Coronary artery (tissue), 2 donors: ENCODE results near the gene NIPAL3.
A peak's percentile ranks its signal among the peaks of the same experiment; 100 is the strongest.

Experiments used
- DNase-seq: peaks from one replicate; pipeline ENCODE4 v3.0.0-alpha.2; 2017; ENCODE audit warnings: low spot score
- H3K27ac ChIP-seq, 2 donors: fragments of 200-600 bp; sonication (generic); one replicate each; pipeline ENCODE4 v1.5.1; 2016 to 2019
- H3K4me3 ChIP-seq: fragments of 200-600 bp; sonication (generic); 2 replicates; pipeline ENCODE4 v1.5.1; 2016; ENCODE audit warnings: mild to moderate bottlenecking, moderate library complexity
- TF ChIP-seq, protein P1 (sequence below): fragments of 200-600 bp; sonication (generic); IDR thresholded peaks from one replicate; pipeline ENCODE4 v1.5.1; 2019; ENCODE audit warnings: antibody characterized with exemption

The NIPAL3 gene

DNA sequence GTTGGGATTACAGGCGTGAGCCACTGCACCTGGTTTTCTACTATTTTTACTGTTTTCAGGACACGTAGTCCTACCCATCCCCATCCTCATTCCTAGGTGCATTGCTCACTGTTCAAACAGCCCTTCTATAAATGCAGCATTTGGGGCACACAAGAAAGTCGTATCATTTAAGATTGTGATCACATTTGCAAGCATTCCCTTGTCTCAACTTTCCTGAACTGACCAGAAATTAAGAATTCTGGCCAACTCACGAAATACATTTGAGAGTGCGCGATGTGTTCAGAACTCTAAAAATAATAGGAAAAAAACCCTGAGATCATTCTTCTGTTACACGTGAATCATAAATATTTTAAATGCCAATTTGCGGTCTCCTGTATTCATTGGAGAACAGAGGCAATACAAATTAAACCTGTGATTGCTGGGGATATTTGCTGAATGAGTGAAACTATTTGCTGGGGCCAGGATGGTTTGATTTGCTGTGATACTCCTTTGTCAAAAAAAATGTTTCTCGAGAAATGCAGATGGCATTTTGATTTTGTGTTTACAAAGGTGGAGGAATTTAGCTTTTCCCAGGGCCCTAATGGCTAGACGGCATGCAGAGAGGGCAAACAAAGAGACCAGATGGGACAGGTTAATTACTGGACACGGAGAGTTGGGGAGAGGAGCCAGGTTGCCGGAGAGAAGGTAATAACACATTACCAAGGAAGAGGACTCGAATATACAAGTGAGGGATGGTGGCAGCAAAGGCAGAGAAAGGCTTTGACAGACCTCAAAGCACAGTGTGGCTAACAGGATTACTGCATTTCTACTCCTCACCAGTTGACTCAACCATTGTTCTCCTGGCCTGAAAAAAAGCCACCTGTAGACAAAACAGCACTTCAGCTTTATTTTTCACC, 40.5 kb upstream of the NIPAL3 start:
- no peak overlapping the region for H3K4me3 ChIP-seq
- H3K27ac ChIP-seq: no peak overlapping the region
- TF ChIP-seq, protein P1, sequence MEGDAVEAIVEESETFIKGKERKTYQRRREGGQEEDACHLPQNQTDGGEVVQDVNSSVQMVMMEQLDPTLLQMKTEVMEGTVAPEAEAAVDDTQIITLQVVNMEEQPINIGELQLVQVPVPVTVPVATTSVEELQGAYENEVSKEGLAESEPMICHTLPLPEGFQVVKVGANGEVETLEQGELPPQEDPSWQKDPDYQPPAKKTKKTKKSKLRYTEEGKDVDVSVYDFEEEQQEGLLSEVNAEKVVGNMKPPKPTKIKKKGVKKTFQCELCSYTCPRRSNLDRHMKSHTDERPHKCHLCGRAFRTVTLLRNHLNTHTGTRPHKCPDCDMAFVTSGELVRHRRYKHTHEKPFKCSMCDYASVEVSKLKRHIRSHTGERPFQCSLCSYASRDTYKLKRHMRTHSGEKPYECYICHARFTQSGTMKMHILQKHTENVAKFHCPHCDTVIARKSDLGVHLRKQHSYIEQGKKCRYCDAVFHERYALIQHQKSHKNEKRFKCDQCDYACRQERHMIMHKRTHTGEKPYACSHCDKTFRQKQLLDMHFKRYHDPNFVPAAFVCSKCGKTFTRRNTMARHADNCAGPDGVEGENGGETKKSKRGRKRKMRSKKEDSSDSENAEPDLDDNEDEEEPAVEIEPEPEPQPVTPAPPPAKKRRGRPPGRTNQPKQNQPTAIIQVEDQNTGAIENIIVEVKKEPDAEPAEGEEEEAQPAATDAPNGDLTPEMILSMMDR: no peak
- DNase-seq: no peak

DNA sequence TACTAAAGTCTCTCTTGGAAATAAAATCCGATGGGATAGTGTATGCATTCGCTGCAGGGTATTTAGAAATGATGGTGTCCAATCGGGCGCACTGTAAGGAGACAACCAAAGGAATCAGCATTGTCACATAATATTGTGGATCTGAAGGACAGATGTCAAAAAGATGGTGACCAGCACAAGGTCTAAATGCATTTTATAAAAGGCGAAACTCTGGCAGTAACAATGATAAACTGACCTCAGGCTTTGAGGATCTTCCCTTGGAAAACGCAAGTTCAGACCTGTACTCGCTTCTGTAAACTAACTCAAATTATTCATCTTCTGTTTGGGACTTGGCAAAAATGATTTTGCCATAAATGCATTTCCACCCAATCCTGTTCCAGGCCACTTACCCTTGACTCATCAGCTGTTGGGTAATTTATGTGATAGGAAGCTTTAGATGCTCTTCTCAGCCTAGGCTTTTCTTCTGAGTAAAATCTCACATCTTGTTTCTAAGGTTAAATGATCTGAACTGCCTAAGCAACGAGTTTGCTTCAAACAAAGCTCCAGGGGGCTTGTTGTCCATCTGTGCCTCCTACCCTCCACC, 35.8 kb upstream of the NIPAL3 start:
- Histone ChIP-seq H3K4me3 (no peak overlapping the region), H3K27ac (no peak overlapping the region)
- TF ChIP-seq, protein P1: no peak
- no peak for DNase-seq

DNA sequence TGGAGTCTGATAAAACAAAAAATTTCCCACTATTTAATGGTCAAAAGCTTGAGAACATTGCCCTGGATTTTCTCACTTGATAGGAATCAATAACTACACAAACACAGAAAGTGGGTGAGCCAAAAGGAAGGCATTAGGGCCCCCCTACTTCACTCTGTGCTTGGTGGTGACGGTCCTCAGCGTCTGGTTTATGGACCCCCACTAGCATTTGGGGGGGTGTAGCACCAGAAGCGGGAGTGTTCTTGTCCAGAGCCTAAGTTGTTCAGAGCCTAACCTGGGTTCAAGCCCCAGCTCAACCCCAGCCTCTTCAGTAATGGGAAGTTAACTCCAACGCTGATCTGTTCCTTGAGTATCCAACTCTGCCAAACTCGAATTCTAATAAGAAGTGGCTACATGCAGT, 35.1 kb upstream of the NIPAL3 start:
- Histone ChIP-seq H3K4me3 (no peak overlapping the region), H3K27ac (no peak overlapping the region)
- TF ChIP-seq, protein P1: no peak
- DNase-seq: no peak

DNA sequence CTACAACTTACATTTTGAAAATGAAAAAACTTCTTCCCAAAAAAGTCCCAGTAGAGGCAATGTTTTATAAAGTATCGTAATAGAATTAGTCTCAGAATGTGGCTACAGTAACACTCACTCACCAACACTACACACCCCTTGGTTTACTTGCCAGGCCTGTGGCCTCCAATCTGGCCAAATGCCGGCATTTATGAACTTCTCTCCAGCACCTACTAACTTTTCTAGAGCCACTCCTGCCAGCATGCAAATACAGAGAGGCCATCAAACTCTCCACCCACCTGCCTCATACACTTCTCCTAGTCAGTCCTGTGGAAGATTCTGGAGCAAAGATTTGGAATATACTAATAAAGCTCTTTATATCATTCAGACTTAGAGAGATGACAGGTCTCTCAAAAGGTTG, 34.3 kb upstream of the NIPAL3 start:
- Histone ChIP-seq H3K4me3 (no peak overlapping the region), H3K27ac (no peak overlapping the region)
- DNase-seq: no peak
- TF ChIP-seq, protein P1: no peak

DNA sequence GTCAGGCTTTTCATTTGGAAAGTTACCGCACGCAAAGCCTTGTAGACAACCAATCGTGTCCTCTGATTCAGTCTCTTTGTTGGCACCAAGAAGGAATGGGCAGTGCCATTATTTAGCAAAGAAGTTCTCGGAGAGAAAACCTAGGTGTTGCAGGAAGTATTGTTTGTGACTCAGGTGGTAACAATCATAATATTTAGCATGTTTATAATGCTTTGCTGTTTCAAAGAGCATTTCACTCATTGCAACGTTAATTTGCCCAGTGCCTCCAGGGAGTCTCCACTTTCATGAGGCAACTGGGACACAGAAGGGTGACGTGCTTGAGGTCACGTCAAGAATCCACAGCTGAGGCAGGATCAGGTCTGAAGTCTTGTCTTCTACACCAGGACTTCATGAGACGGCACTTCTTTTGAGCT, 33.4 kb upstream of the NIPAL3 start:
- H3K27ac ChIP-seq: no peak overlapping the region
- no peak for DNase-seq
- TF ChIP-seq, protein P1: no peak
- H3K4me3 ChIP-seq: no peak overlapping the region

DNA sequence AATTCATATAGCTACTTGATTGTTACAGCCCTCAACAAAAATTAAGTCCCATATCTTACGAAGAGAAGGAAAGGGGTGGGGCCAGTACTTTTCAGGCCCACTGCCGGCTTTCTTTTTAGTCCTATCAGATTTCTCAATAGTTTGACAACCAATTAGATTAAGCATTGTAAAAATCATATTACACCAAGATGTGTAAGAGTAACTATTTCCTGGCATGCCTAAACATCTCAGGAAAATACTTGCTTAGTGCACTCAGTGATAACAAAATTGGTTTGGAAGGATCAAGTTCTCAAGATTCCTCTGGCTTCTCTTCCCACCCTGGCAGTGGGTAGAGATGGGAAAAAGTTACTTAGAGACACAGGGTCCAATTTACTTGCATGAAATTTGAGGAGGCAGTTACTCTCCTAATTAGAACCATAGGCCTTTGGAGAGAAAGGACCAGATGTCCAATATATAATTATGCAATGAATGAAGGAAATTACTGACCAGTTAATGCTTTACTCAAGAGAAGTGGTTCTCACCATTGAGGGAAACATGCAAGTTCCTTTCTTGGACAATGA, 32.1 kb upstream of the NIPAL3 start:
- DNase-seq: no peak
- peak overlapping the region in 1 of 2 donors; percentile 24 for H3K27ac ChIP-seq
- TF ChIP-seq, protein P1: no peak

More for the DNA sequence above, 32.1 kb upstream of the NIPAL3 start:
- H3K4me3 ChIP-seq: no peak overlapping the region
